GM12878 (cell line): ENCODE measurements around the gene NTN1.

ENCODE experiments used
- CTCF ChIP-seq, 3 experiments: IDR thresholded peaks in 2 of 3; conservative IDR thresholded peaks in 1 of 3; 2 replicates each; pipeline ENCODE4 v1.5.1; 2011; ENCODE audit warnings: low read depth in 3 of 3, low read length in 3 of 3, mild to moderate bottlenecking in 3 of 3, control low read depth in 2 of 3, moderate library complexity in 2 of 3, inconsistent platforms in 1 of 3, mixed read lengths in 1 of 3; ENCODE audit not compliant: control insufficient read depth in 2 of 3, insufficient read depth in 1 of 3; ENCODE audit errors: extremely low read depth in 1 of 3
- HDAC6 ChIP-seq: fragments of 200-600 bp; sonication (generic); IDR thresholded peaks from one replicate; pipeline ENCODE4 v1.8.0; 2017; ENCODE audit warnings: antibody characterized with exemption; ENCODE audit not compliant: unreplicated experiment
- NFYB ChIP-seq: IDR thresholded peaks from 2 replicates; pipeline ENCODE4 v1.6.1; 2011; ENCODE audit warnings: low read depth, mild to moderate bottlenecking, low read length, improper control_type of control experiment, moderate library complexity; ENCODE audit not compliant: insufficient read depth
- POLR2A ChIP-seq: IDR thresholded peaks from 2 replicates; pipeline ENCODE4 v1.6.1; 2011; ENCODE audit warnings: low read depth, mild to moderate bottlenecking, low read length
- POLR2AphosphoS5 ChIP-seq: IDR thresholded peaks from 2 replicates; pipeline ENCODE4 v1.6.1; 2011; ENCODE audit warnings: mild to moderate bottlenecking, low read length, inconsistent platforms
- SIN3A ChIP-seq: IDR thresholded peaks from 2 replicates; pipeline ENCODE4 v1.6.1; 2012; ENCODE audit warnings: low read depth, low read length, improper control_type of control experiment
- STAT3 ChIP-seq: IDR thresholded peaks from 2 replicates; pipeline ENCODE4 v1.6.1; 2011; ENCODE audit warnings: low read depth, low read length, improper control_type of control experiment

- TF ChIP-seq CTCF (IDR thresholded peaks at IDR 0.05 in 2 of 3, conservative IDR thresholded peaks at IDR 0.05 in 1 of 3; ENCODE audit: control insufficient read depth in 2 of 3, extremely low read depth in 1 of 3, insufficient read depth in 1 of 3, low read depth in 3 of 3, low read length in 3 of 3) (no peak), POLR2AphosphoS5 (no peak), NFYB (no peak), STAT3 (no peak), HDAC6 (no peak), POLR2A (no peak), SIN3A (no peak)
Measured at GRCh38 chr17:9105068-9105868, 84.0 kb downstream of the NTN1 start.
